NCI-H1092 (cell line): ENCODE results near the gene NENF.

Source experiments
- DNase-seq: peaks from one replicate; lab custom pipeline; 2025; lab: John Stamatoyannopoulos, UW

Gene NENF

GRCh38 chr1:212481438-212481767 is 48.7 kb downstream of the NENF start:
- no peak for DNase-seq

DNA sequence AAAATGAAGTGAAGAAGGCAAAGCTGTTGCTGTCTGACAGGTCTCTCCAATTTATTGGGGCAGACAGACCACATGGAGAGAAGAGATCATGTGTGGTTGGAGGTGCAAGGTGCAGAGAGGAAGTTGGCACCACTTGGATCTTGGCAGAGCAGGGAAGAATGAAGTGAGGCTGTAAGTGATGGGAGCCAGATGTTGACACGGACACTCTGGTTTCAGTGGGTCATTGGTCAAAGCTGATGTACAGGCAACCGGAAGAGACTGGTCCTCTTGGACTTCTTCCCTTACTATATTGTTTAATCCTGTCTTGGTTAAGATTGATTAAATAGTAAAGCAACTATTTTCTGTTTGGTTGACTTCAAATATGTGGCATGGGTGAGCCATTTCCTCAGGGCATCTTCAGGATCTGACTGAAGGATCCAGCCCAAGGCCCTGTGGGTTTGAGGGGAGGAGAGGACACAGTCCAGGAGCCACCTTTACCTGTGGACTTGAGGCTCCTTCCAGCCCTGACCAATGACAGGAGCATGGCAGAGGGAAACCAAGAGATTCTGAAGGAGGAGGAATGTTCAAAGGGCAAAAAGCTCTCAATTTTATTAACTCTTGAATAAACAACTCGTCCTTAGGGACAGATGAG is 49.4 kb downstream of the NENF start:
- no peak for DNase-seq

- DNase-seq: no peak
Observed at GRCh38 chr1:212482637-212483441, 50.1 kb downstream of the NENF start.

- DNase-seq: no peak
Observed at GRCh38 chr1:212484701-212485570, 52.2 kb downstream of the NENF start.

DNA sequence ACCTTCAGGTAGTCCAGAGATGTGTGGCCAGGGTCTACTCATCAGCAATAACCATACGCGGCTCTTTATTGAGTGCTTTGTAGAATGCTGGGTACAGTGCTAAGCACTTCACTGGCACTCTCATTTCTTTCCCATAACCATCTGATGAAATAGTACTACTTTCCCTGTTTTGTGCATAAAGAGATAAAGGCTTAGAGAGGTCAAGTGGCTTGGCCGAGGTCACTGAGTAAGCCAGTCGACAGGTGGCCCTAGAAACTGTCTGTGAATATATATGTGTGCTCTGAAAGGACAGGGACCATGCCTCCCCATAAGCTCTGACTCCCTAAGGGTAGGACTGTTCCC is 52.8 kb downstream of the NENF start:
- no peak for DNase-seq

GRCh38 chr1:212485913-212486618 is 53.3 kb downstream of the NENF start:
- DNase-seq: peak; percentile 60

GRCh38 chr1:212486619-212486975 is 53.9 kb downstream of the NENF start:
- DNase-seq: no peak

GRCh38 chr1:212487286-212487685 is 54.6 kb downstream of the NENF start:
- DNase-seq: no peak

- no peak for DNase-seq
Observed at GRCh38 chr1:212487774-212488435, 55.2 kb downstream of the NENF start.

GRCh38 chr1:212488436-212489283 is 55.9 kb downstream of the NENF start:
- DNase-seq: no peak

GRCh38 chr1:212489284-212489859 is 56.7 kb downstream of the NENF start:
- no peak for DNase-seq

DNA sequence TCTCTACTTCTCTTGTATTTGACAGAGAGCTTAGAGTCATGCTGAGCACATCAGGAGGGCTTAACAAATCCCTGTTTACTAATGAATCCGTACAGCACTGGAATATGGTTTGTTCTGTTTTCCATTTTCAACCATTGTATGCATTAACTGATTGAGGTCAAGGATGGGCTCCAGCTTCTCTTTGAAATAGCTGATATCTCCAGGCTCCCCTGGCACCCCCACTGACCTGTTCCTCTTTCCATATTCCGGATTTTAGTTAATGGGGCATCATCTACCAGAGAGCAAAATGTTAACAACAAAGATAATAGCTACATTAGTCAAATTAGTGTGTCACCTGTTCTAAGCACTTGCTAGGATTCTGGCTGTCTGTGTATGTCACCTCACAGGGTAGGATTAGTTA is 57.6 kb downstream of the NENF start:
- no peak for DNase-seq

DNA sequence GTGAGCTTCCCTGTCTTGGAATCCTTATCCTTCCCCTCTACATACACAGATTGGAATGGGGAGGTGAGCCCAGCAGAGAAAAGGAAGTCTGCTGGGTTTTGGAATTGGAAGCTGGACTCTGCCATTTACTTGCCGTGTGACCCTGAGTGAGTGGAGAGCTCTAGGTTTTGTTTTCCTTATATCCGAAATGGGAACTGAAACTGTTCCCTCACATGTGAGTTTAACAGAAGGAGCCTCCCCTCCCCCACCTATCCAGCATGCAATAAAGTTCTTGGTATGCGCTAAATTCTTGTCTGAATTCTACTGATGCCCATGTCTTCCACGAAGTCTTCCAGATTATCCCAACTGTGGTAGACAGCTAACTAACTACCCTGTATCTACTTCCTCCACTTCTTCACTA is 58.7 kb downstream of the NENF start:
- DNase-seq: no peak
